CD4-positive, alpha-beta memory T cell (primary cell): ENCODE data around the gene GRIN3A. TPM values are rescaled to one million over a fixed set of nuclear protein-coding genes. Genes with fewer than 3 reads are reported as not detected.
"Not testable (repeated sequence)": the region's sequence is repeated elsewhere in the genome, so short reads cannot be mapped to it uniquely, and the experiment has no call there.

Source experiments
- CTCF ChIA-PET: fragments of 350-600 bp; sonication (Branson Sonifier 250); formaldehyde crosslinking; loops from one replicate; lab custom pipeline; 2021; ENCODE audit warnings: inconsistent platforms; ENCODE audit not compliant: partially characterized antibody; lab: Charles Lee
- POLR2A ChIA-PET: fragments of 350-600 bp; sonication (Branson Sonifier 250); formaldehyde crosslinking; loops from one replicate; lab custom pipeline; 2021; ENCODE audit not compliant: partially characterized antibody; lab: Charles Lee
- DNase-seq, 5 donors: peaks; one replicate each; pipeline versions ENCODE4 v3.0.0 to v3.0.0-alpha.2; 2020 to 2022; ENCODE audit warnings: mixed read lengths in 1 of 5
- H3K27ac ChIP-seq: one replicate; pipeline ENCODE4 v1.7.0; 2013; ENCODE audit warnings: low read depth, low read length
- H3K27me3 ChIP-seq: 2 replicates; pipeline ENCODE4 v1.7.0; 2013; ENCODE audit warnings: mild to moderate bottlenecking, low read length, moderate library complexity; ENCODE audit not compliant: insufficient read depth
- H3K36me3 ChIP-seq: 2 replicates; pipeline ENCODE4 v1.7.0; 2013; ENCODE audit warnings: mild to moderate bottlenecking, low read length, moderate library complexity; ENCODE audit not compliant: insufficient read depth
- H3K4me1 ChIP-seq: 2 replicates; pipeline ENCODE4 v1.7.0; 2013; ENCODE audit warnings: mild to moderate bottlenecking, low read length, moderate library complexity; ENCODE audit not compliant: insufficient read depth
- H3K4me3 ChIP-seq, 2 donors: one replicate each; pipeline ENCODE4 v1.7.0; 2013; ENCODE audit warnings: low read length in 2 of 2, mild to moderate bottlenecking in 1 of 2
- H3K9me3 ChIP-seq, 2 donors: one replicate each; pipeline ENCODE4 v1.7.0; 2013; ENCODE audit warnings: low read length in 2 of 2, control low read depth in 1 of 2; ENCODE audit not compliant: control insufficient read depth in 1 of 2
- H3K27ac Mint-ChIP-seq, 7 donors: one replicate each; pipeline ENCODE4 v1.8.0; 2020 to 2021; ENCODE audit warnings: mixed read lengths in 7 of 7, mild to moderate bottlenecking in 6 of 7, inconsistent platforms in 3 of 7, moderate library complexity in 3 of 7
- H3K27me3 Mint-ChIP-seq, 2 donors: one replicate each; pipeline ENCODE4 v1.8.0; 2020 to 2021; ENCODE audit warnings: mixed read lengths in 2 of 2
- H3K36me3 Mint-ChIP-seq, 2 donors: one replicate each; pipeline ENCODE4 v1.8.0; 2020 to 2021; ENCODE audit warnings: mixed read lengths in 2 of 2, inconsistent platforms in 1 of 2, mild to moderate bottlenecking in 1 of 2
- H3K4me1 Mint-ChIP-seq, 4 donors: one replicate each; pipeline ENCODE4 v1.8.0; 2020 to 2021; ENCODE audit warnings: mixed read lengths in 4 of 4, mild to moderate bottlenecking in 1 of 4
- H3K4me3 Mint-ChIP-seq, 8 donors: one replicate each; pipeline ENCODE4 v1.8.0; 2020 to 2021; ENCODE audit warnings: mixed read lengths in 8 of 8, mild to moderate bottlenecking in 7 of 8, moderate library complexity in 6 of 8, inconsistent platforms in 3 of 8
- H3K9me3 Mint-ChIP-seq, 8 donors: one replicate each; pipeline ENCODE4 v1.8.0; 2020 to 2021; ENCODE audit warnings: mixed read lengths in 8 of 8, mild to moderate bottlenecking in 5 of 8, inconsistent platforms in 3 of 8, moderate library complexity in 1 of 8
- intact Hi-C: fragments of 100-400 bp; cut with micrococcal nuclease; formaldehyde crosslinking; loops from one replicate; pipeline ENCODE4 v1.15.1; 2023
- polyA plus RNA-seq, 2 donors: library from polyadenylated mRNA; unstranded; fragments of 300-500 nt; fragmentation: Illumina TruSeq; gene quantifications; one replicate each; pipeline ENCODE4 v1.2.3, GENCODE V29; 2021
- total RNA-seq, 2 experiments: library from RNA; stranded (reverse); gene quantifications; one replicate each; pipeline ENCODE4 v1.2.3, GENCODE V29; 2021

Gene GRIN3A
- total and polyA plus RNA-seq, 4 experiments from 2014 or later: 0.08 to 0.12 (median 0.08) TPM; not detected in 1

DNA sequence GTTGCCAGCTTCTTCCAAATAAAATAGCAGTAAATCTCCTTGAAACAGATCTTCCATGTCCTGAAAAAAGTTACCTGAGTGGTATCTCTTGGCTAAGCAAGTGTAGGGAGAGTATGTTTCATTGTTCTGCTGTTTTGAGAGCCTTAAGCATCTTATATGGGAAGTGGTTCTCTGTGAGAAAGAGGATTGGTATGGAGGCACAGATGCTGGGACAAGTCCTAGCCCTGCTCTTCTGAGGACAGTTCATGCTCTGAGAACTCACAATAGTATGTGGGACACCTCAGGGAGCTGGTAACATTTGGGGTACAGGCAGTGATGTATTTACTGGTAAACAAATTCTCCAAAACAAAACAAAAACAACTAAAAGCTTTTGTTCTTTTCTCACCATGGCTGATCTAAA, 145.7 kb downstream of the GRIN3A start:
- H3K4me3 Mint-ChIP-seq: no peak overlapping the region
- H3K4me1 Mint-ChIP-seq: peaks cover 0 to 1% (median 0%) of the 10 kb centered on the region in 4 donors
- no peak for DNase-seq
- H3K36me3 Mint-ChIP-seq: no peaks in the 10 kb centered on the region
- ChIA-PET POLR2A (no interaction called here), CTCF (interaction anchor here (1.3 kb wide), 1 partner anchor 63 kb away, joined by 4 read pairs; no protein-coding TSS in a partner anchor)
- no peaks in the 10 kb centered on the region for H3K4me1 ChIP-seq
- H3K4me3 ChIP-seq: no peak overlapping the region
- H3K36me3 ChIP-seq: no peaks in the 10 kb centered on the region
- no peaks in the 10 kb centered on the region for H3K9me3 ChIP-seq
- intact Hi-C loops: no loop called here
- no peak overlapping the region for H3K27ac ChIP-seq
- no peaks in the 10 kb centered on the region for H3K9me3 Mint-ChIP-seq
- H3K27me3 ChIP-seq: no peaks in the 10 kb centered on the region
- H3K27ac Mint-ChIP-seq: no peak overlapping the region
- H3K27me3 Mint-ChIP-seq: peaks cover 3 to 4% of the 10 kb centered on the region in 2 donors

DNA sequence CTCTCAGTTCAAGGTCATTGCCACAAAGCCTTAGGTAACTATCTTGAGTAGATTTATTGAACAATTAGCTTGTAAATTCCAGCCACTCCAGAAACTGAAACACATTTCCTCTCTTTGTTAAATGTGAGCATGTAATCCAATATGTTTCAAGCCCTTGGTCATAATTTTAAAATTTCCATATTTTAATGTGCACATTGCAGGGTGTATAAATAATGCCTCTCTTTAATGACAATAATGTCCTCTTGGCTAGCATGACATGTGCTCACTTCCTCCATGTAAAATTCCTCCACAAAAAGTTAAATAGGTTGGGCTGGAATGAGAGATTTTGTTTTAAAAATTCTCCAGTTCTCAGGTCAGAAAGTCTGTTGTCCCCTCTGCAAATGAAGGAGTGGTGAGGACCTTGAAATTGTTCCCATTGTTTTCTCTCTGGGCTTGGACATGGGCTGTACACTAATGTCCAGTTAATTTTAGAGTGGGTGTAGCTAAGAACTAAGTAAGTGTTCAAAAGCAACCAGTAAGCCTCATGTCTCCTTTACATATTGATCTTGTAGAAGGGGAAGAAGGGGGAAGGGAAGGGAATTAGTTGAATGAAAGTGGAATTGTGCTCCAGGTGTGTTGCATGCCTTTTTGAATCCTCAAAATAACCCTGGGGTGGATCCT, 146.5 kb downstream of the GRIN3A start:
- intact Hi-C loops: no loop called here
- Histone ChIP-seq H3K27ac (no peak overlapping the region), H3K4me1 (no peaks in the 10 kb centered on the region), H3K4me3 (no peak overlapping the region), H3K9me3 (no peaks in the 10 kb centered on the region), H3K36me3 (no peaks in the 10 kb centered on the region), H3K27me3 (no peaks in the 10 kb centered on the region)
- Mint-ChIP-seq H3K9me3 (no peaks in the 10 kb centered on the region), H3K4me1 (peaks cover 0 to 2% (median 0%) of the 10 kb centered on the region in 4 donors), H3K36me3 (no peaks in the 10 kb centered on the region), H3K4me3 (no peak overlapping the region), H3K27ac (no peak overlapping the region), H3K27me3 (peaks cover 3 to 4% of the 10 kb centered on the region in 2 donors)
- DNase-seq: no peak
- CTCF ChIA-PET: no interaction called here
- POLR2A ChIA-PET: no interaction called here

DNA sequence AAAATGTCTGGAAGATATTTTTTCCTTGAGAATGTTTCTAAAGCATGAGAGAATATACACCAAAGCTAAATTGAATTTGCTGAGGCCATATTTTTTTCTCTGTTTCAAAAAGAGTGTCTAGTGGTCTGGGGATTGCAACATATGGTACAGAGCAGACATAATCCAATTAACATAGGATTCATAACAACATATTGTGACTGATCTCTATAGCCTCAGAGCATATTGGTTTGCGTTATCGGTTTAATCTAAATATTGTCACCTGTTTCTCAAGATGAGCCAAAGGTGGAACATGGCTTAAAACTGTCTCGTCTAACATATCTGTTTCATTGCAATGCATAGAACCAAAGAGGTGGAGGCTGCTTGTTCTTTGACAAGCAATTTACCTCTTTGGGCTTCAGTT, 147.5 kb downstream of the GRIN3A start:
- no peak overlapping the region for H3K27ac Mint-ChIP-seq
- H3K4me1 ChIP-seq: no peaks in the 10 kb centered on the region

DNA sequence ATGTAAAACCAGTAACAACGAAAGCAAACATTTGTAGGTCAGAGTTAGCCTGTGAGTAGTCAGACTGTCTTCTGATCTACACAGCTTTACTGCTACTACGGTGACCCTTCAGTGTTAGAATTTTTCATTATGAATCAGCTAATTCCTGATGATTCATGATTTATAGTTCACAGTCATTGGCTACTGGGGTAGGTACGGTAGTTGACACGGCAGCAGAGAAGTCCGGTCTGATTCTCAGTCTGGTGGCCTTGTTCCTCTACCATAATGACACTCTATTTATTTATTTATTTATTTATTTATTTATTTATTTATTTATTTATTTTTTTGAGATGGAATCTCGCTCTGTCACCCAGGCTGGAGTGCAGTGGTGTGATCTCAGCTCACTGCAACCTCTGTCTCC, 148.4 kb downstream of the GRIN3A start:
- H3K4me3 Mint-ChIP-seq, H3K9me3 Mint-ChIP-seq, H3K27ac ChIP-seq, H3K27me3 Mint-ChIP-seq, POLR2A ChIA-PET, H3K36me3 Mint-ChIP-seq, H3K4me1 ChIP-seq, H3K27me3 ChIP-seq, DNase-seq, intact Hi-C loops, H3K27ac Mint-ChIP-seq, H3K36me3 ChIP-seq, H3K4me3 ChIP-seq, H3K9me3 ChIP-seq, H3K4me1 Mint-ChIP-seq: not testable (repeated sequence)
- CTCF ChIA-PET: interaction anchor here (2.4 kb wide), 1 partner anchor 10 kb away, joined by 6 read pairs; no protein-coding TSS in a partner anchor

More for the DNA sequence above, 147.5 kb downstream of the GRIN3A start:
- Mint-ChIP-seq H3K4me3 (no peak overlapping the region), H3K27me3 (peaks cover 3 to 4% of the 10 kb centered on the region in 2 donors), H3K4me1 (peaks cover 0 to 5% (median 2%) of the 10 kb centered on the region in 4 donors), H3K9me3 (peaks cover 0 to 2% (median 0%) of the 10 kb centered on the region in 8 donors), H3K36me3 (no peaks in the 10 kb centered on the region)
- intact Hi-C loops: no loop called here
- DNase-seq: no peak
- Histone ChIP-seq H3K27ac (no peak overlapping the region), H3K9me3 (no peaks in the 10 kb centered on the region), H3K4me3 (no peak overlapping the region), H3K27me3 (no peaks in the 10 kb centered on the region), H3K36me3 (no peaks in the 10 kb centered on the region)
- ChIA-PET POLR2A (no interaction called here), CTCF (interaction anchor here (2.4 kb wide), 1 partner anchor 9 kb away, joined by 6 read pairs; no protein-coding TSS in a partner anchor)

DNA sequence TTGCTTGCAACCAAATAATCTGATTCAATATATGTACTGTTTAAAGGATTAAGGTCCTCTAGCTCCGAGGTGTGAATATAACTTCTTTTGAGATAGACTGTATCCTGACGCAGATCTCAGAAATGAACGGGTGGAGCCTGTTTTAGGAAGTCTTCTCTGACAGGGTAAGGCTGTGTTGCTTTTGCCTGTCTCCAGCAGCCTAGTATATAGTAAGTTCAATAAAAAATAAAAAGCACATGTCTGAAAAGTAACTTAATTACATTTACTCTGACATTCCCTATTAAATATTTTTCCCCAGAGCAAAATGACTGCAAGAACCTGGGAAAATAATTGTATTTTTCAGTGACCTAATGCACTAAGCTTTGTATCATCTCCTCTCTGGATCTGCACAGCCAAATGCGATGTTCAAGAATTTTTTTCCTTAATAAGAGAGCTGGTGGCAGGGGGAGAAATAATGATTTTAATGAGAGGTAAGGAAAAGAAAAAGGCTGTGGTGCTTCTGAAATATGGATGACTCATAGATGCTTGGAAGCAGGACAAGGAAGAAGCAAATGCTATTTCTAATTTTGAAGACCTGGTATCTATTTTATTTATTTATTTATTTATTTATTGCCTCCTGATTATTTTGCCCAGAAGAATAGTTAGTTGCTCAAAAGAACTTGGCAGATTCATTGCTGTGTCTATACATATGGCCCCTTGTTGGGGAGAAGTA, 151.0 kb downstream of the GRIN3A start:
- intact Hi-C loops: no loop called here
- no peak overlapping the region for H3K27ac Mint-ChIP-seq
- peaks cover 0 to 5% (median 2%) of the 10 kb centered on the region in 4 donors for H3K4me1 Mint-ChIP-seq
- H3K27me3 Mint-ChIP-seq: peaks cover 0 to 2% of the 10 kb centered on the region in 2 donors
- Histone ChIP-seq H3K4me3 (no peak overlapping the region), H3K36me3 (no peaks in the 10 kb centered on the region), H3K4me1 (no peaks in the 10 kb centered on the region), H3K27ac (no peak overlapping the region), H3K9me3 (no peaks in the 10 kb centered on the region), H3K27me3 (no peaks in the 10 kb centered on the region)
- no peak overlapping the region for H3K4me3 Mint-ChIP-seq
- POLR2A ChIA-PET: no interaction called here
- CTCF ChIA-PET: interaction anchor here (1.6 kb wide), 1 partner anchor 16 kb away, joined by 5 read pairs; no protein-coding TSS in a partner anchor
- DNase-seq: no peak
- H3K36me3 Mint-ChIP-seq: no peaks in the 10 kb centered on the region
- H3K9me3 Mint-ChIP-seq: peaks cover 0 to 2% (median 0%) of the 10 kb centered on the region in 8 donors

DNA sequence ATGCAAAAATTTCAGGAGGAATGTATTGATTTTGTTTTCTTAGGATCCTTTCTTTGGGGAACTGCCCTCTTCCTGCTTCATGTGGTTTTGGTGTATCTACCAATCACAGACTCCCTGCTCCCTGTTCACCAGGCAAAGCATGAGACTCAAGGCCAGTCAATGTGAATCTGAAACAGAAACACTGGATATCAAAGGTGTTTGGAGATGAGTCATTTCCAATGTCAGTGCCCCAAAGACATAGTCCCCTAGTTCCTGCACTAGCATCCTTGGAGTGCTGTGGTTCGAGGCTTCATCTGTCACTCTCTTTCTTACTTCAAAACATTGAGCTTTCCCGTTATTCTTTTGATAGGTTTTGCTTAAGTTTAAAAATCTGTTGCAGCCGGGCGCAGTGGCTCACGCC, 151.8 kb downstream of the GRIN3A start:
- ChIA-PET POLR2A (no interaction called here), CTCF (interaction anchor here (1.6 kb wide), 1 partner anchor 16 kb away, joined by 5 read pairs; no protein-coding TSS in a partner anchor)

DNA sequence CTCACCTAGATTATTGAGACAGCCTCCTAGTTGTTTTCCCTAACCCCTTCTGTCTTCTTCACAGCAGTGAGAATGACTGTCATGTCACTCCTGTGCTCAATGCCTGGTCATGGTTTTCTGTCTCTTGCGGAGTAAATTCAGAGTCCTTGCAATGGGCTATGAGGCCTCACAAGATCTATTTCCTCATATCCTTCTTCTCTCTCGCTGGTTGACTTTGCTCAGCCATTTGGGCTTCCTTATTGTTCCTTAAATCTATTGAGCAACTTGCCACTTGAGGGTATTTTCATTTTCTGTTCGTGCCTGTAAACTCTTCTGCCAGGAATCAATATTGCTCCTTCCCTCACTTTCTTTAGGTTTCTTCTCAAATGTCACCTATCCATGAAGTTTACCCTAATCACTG, 152.7 kb downstream of the GRIN3A start:
- Histone ChIP-seq H3K4me3 (no peak overlapping the region), H3K27me3 (no peaks in the 10 kb centered on the region), H3K36me3 (no peaks in the 10 kb centered on the region), H3K9me3 (no peaks in the 10 kb centered on the region), H3K4me1 (no peaks in the 10 kb centered on the region), H3K27ac (no peak overlapping the region)
- no peak for DNase-seq
- Mint-ChIP-seq H3K27ac (no peak overlapping the region), H3K4me3 (no peak overlapping the region), H3K27me3 (no peaks in the 10 kb centered on the region), H3K9me3 (peaks cover 0 to 2% (median 0%) of the 10 kb centered on the region in 8 donors), H3K4me1 (peaks cover 0 to 5% (median 2%) of the 10 kb centered on the region in 4 donors), H3K36me3 (no peaks in the 10 kb centered on the region)
- intact Hi-C loops: no loop called here
- ChIA-PET POLR2A (no interaction called here), CTCF (no interaction called here)

More for the DNA sequence above, 151.8 kb downstream of the GRIN3A start:
- H3K36me3 Mint-ChIP-seq: no peaks in the 10 kb centered on the region
- Histone ChIP-seq H3K27me3 (no peaks in the 10 kb centered on the region), H3K9me3 (no peaks in the 10 kb centered on the region), H3K27ac (no peak overlapping the region), H3K4me3 (no peak overlapping the region), H3K36me3 (no peaks in the 10 kb centered on the region), H3K4me1 (no peaks in the 10 kb centered on the region)
- peaks cover 0 to 5% (median 2%) of the 10 kb centered on the region in 4 donors for H3K4me1 Mint-ChIP-seq
- no peak overlapping the region for H3K27ac Mint-ChIP-seq
- H3K4me3 Mint-ChIP-seq: no peak overlapping the region
- H3K27me3 Mint-ChIP-seq: no peaks in the 10 kb centered on the region
- intact Hi-C loops: no loop called here
- peaks cover 0 to 2% (median 0%) of the 10 kb centered on the region in 8 donors for H3K9me3 Mint-ChIP-seq
- DNase-seq: no peak
